Upper lobe of right lung (tissue), 1 donor: ENCODE data around the gene KCNJ3. TPM values are rescaled to one million over a fixed set of nuclear protein-coding genes. Genes with fewer than 3 reads are reported as not detected.

ENCODE experiments used
- ATAC-seq: fragments of 200-7000 bp; cut with Tn5 transposase; one replicate; pipeline ENCODE4 v1.9.1; 2020; ENCODE audit warnings: mild to moderate bottlenecking, moderate library complexity
- DNase-seq: peaks from one replicate; pipeline ENCODE4 v3.0.0-alpha.2; 2020
- H3K27ac ChIP-seq: fragments of 200-600 bp; one replicate; pipeline ENCODE4 v1.8.0; 2022
- H3K27me3 ChIP-seq: fragments of 200-600 bp; one replicate; pipeline ENCODE4 v1.8.0; 2022; ENCODE audit warnings: mild to moderate bottlenecking
- H3K36me3 ChIP-seq: fragments of 200-600 bp; one replicate; pipeline ENCODE4 v1.8.0; 2022
- H3K4me1 ChIP-seq: fragments of 200-600 bp; one replicate; pipeline ENCODE4 v1.8.0; 2022
- H3K4me3 ChIP-seq: fragments of 200-600 bp; one replicate; pipeline ENCODE4 v1.8.0; 2022; ENCODE audit warnings: mild to moderate bottlenecking
- H3K9me3 ChIP-seq: fragments of 200-600 bp; one replicate; pipeline ENCODE4 v1.8.0; 2022
- intact Hi-C: fragments of 100-400 bp; cut with DNase I; formaldehyde crosslinking; loops from one replicate; pipeline ENCODE4 v1.11.0; 2022
- total RNA-seq: library from RNA; stranded (reverse); fragmentation: NEBNext Ultra II Directional; extraction: Animal tissue kit (Norgen Biotek cat#: 25700); gene quantifications from one replicate; pipeline ENCODE4 v1.2.1, GENCODE V29; 2021
- TF ChIP-seq, protein P1 (sequence below): fragments of 200-600 bp; IDR thresholded peaks from one replicate; pipeline ENCODE4 v1.8.0; 2022; ENCODE audit warnings: antibody characterized with exemption
- donor health status: DM: no; HTN: yes; CAD: no; lungs with severe emphysema.

KCNJ3 gene
- total RNA-seq, 1 donor from 2014 or later = not detected

DNA sequence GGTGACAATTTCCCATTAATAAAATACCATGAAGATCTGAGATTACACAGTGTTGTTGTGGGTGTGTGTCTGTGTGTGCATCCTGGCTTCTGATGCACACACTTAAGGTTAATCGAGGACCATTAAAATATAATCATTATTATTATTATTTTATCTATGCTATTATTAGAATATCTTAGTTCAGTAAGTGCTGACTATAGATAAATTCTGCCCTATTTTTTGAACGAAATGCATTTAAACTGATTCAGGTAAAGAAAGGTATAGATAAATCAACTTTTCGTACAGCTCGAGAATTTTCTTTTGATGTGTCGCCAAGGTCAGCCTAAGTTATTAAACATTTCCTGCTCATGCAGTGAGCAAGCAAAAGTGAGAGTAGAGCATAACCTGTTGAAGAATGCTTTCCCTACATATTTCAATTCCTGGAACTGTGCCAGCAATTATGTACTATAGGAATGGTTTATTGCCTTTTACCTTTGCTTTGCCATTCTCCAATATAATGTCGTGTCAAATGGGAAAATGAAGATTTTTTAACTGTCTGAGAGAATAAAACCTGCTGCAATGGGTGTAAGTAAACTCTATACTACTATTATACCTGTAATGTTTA is 25.8 kb downstream of the KCNJ3 start:
- no peaks in the 10 kb centered on the region for H3K4me1 ChIP-seq
- H3K9me3 ChIP-seq = no peaks in the 10 kb centered on the region
- no peak overlapping the region for H3K27ac ChIP-seq
- intact Hi-C loops = no loop called here
- H3K27me3 ChIP-seq = no peaks in the 10 kb centered on the region
- H3K36me3 ChIP-seq = no peaks in the 10 kb centered on the region
- ATAC-seq = no peak
- no peak for DNase-seq
- no peak overlapping the region for H3K4me3 ChIP-seq
- TF ChIP-seq, protein P1, sequence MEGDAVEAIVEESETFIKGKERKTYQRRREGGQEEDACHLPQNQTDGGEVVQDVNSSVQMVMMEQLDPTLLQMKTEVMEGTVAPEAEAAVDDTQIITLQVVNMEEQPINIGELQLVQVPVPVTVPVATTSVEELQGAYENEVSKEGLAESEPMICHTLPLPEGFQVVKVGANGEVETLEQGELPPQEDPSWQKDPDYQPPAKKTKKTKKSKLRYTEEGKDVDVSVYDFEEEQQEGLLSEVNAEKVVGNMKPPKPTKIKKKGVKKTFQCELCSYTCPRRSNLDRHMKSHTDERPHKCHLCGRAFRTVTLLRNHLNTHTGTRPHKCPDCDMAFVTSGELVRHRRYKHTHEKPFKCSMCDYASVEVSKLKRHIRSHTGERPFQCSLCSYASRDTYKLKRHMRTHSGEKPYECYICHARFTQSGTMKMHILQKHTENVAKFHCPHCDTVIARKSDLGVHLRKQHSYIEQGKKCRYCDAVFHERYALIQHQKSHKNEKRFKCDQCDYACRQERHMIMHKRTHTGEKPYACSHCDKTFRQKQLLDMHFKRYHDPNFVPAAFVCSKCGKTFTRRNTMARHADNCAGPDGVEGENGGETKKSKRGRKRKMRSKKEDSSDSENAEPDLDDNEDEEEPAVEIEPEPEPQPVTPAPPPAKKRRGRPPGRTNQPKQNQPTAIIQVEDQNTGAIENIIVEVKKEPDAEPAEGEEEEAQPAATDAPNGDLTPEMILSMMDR = no peak

DNA sequence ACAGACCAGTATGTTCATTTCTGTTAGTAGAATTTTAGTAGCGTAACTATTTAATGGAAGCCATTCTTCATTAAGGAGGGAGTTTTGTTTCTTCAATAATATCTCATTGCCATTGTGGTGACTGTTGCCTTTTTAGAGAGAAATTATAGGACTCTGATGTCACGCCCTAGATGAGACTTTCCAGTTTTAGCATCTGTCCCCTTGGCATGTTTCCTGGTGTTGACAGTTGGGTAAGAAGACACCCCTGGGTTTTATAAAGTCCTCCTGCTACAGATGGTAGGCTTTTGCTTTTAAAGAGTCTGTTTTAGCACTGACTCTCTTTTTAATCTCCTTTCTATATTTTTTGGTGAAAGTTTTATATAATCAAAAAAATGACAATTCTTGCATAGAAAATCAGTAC is 41.9 kb downstream of the KCNJ3 start:
- H3K27ac ChIP-seq = no peak overlapping the region
- H3K27me3 ChIP-seq = no peaks in the 10 kb centered on the region
- no peak for DNase-seq
- no peaks in the 10 kb centered on the region for H3K4me1 ChIP-seq
- H3K9me3 ChIP-seq = no peaks in the 10 kb centered on the region
- H3K36me3 ChIP-seq = no peaks in the 10 kb centered on the region
- intact Hi-C loops = no loop called here
- TF ChIP-seq, protein P1 = no peak
- H3K4me3 ChIP-seq = no peak overlapping the region
- no peak for ATAC-seq

DNA sequence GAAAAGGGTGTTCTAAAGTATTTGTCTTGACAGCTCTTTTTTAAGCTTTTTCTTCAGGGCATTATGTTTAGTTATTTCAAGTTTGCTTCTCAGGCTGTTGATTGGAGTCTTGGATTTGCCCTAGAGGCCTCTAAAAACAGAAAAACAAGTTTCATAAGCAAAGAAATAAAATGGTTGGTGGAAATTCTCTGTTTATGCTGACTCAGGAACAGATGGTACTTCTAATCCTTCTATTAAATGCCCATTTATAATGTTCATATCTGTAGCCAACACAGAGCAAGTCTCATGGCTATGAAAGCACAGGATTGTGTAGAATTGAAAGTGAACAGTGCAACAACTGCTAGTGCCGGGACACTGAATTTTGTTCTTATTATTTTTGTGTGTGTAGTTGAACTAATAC is 60.4 kb downstream of the KCNJ3 start:
- Histone ChIP-seq H3K9me3 (no peaks in the 10 kb centered on the region), H3K27ac (no peak overlapping the region), H3K36me3 (no peaks in the 10 kb centered on the region), H3K27me3 (no peaks in the 10 kb centered on the region), H3K4me3 (no peak overlapping the region), H3K4me1 (no peaks in the 10 kb centered on the region)
- DNase-seq = no peak
- no peak for ATAC-seq
- TF ChIP-seq, protein P1 = no peak
- intact Hi-C loops = no loop called here

DNA sequence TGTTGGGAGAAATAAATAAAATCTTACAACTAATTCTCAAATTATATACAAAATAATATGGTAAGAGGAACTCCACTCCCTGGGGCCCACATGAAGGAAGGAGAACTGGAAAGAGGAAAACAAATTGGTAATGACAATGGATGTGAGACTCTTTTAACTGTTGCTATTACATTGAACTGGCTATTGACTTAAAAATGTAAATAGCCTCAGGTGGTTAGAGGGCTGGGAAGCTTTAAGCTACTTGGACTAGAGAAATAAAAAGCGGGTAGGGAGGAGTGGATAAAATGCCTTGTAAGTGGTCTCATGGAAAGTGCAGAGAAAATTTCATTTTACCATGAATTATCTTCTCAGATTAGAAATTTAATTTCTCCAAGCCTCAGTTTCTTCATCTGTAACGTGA is 64.1 kb downstream of the KCNJ3 start:
- no peak overlapping the region for H3K27ac ChIP-seq
- TF ChIP-seq, protein P1 = no peak
- no peaks in the 10 kb centered on the region for H3K4me1 ChIP-seq
- no peak overlapping the region for H3K4me3 ChIP-seq
- no peak for ATAC-seq
- DNase-seq = no peak
- intact Hi-C loops = no loop called here
- no peaks in the 10 kb centered on the region for H3K9me3 ChIP-seq
- no peaks in the 10 kb centered on the region for H3K27me3 ChIP-seq
- H3K36me3 ChIP-seq = no peaks in the 10 kb centered on the region

DNA sequence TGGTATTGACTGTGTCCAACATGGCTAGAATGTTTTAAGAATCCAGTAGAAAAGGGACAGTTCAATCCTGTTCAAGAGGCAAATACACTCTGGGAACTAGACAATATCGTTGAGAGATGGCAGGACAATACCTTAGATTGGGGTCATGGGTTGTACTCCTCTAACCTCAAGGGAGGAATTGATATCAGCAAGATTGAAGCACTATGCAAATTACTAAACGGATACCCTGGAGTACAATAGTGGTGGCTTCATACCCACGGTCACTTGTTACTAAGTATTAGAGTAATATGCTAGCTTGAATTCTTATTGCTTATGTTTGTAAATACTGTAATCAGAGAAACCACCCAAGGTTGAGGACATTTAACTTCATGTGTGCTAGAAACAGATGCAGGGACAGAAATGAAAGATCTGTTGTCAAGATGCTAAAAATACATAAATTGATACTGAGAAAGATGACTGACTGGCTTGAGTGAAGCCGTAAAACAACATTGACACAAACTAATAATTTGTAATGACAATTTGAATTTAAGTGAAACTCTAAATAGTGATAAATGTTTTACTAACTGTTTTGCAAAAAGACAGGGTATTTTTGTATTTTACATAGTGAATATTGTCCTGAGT is 73.3 kb downstream of the KCNJ3 start:
- intact Hi-C loops = no loop called here
- no peak for ATAC-seq
- TF ChIP-seq, protein P1 = no peak

More for the DNA sequence above, 73.3 kb downstream of the KCNJ3 start:
- Histone ChIP-seq H3K4me1 (no peaks in the 10 kb centered on the region), H3K27ac (no peak overlapping the region), H3K36me3 (no peaks in the 10 kb centered on the region), H3K27me3 (no peaks in the 10 kb centered on the region), H3K4me3 (no peak overlapping the region), H3K9me3 (no peaks in the 10 kb centered on the region)
- DNase-seq = no peak
